ENCODE data around the gene BNC2. TPM values are rescaled to one million over a fixed set of nuclear protein-coding genes. Genes with fewer than 3 reads are reported as not detected.
A peak's percentile ranks its signal among the peaks of the same experiment; 100 is the strongest.

Gene BNC2
- total and polyA plus RNA-seq, 2 of the 4 experiments (the other 2 are of a cell fraction) = 15.5 to 45.2 TPM

DNA sequence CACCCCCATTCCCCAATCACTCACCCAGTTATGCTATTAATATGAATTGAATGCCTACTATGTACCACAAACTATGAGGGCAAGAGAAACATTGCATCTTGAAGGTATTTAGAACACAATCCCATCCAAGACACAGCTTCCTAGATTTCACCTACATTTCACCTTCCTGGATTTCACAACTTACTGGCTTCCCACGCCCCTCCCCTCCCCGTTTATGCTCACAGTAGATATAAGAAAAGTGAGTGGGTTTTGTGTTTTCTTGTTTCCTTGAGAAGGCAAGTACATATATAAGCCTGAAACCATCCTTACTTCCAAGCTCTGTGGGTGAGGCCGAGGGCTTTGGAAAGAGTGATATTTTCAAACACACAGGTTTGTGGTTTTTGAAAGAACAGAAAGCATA is 465.0 kb downstream of the BNC2 start:
- Histone ChIP-seq H3K27me3 (ENCODE audit: control insufficient read depth, insufficient read depth, low read length) (no peaks in the 10 kb centered on the region), H3K23ac (ENCODE audit: low read depth, low read length) (no peak overlapping the region), H4K91ac (ENCODE audit: insufficient read depth, low read depth, low read length) (no peak overlapping the region)

More for the DNA sequence above, 465.0 kb downstream of the BNC2 start:
- POLR2A ChIA-PET (ENCODE audit: unreplicated experiment) = no interaction called here
- no peaks in the 10 kb centered on the region for H3K79me1 ChIP-seq (ENCODE audit: low read depth in 1 of 2, low read length in 2 of 2)
- H3K27ac ChIP-seq (ENCODE audit: insufficient read depth, low read length) = no peak overlapping the region
- DNase-seq (no peak), ATAC-seq (ENCODE audit: low read depth) (no peak)
- in situ Hi-C loops (cut with MboI; ENCODE audit: low sequenced_read_pairs) = no loop called here
- no peak overlapping the region for H2AK5ac ChIP-seq (ENCODE audit: low read depth, low read length)
- dilution Hi-C loops (cut with HindIII; ENCODE audit: low sequenced_read_pairs, unreplicated experiment) = no loop called here
- H2AK9ac ChIP-seq (replicated peaks; ENCODE audit: low read depth, low read length, poor library complexity) = no peak overlapping the region
- H3K9ac ChIP-seq (ENCODE audit: low read depth, low read length) = no peak overlapping the region
- H3K4me2 ChIP-seq (ENCODE audit: low read depth, low read length) = no peak overlapping the region
- 0 out of 2 replicates have a peak, but pooled peaks have one; percentile 16 for TF ChIP-seq CEBPB (IDR thresholded peaks at IDR 0.05; ENCODE audit: low read depth, low read length)
- no peak for TF ChIP-seq MXI1 (IDR thresholded peaks at IDR 0.05; ENCODE audit: borderline replicate concordance, low read depth, low read length)
- TF ChIP-seq, protein P1, sequence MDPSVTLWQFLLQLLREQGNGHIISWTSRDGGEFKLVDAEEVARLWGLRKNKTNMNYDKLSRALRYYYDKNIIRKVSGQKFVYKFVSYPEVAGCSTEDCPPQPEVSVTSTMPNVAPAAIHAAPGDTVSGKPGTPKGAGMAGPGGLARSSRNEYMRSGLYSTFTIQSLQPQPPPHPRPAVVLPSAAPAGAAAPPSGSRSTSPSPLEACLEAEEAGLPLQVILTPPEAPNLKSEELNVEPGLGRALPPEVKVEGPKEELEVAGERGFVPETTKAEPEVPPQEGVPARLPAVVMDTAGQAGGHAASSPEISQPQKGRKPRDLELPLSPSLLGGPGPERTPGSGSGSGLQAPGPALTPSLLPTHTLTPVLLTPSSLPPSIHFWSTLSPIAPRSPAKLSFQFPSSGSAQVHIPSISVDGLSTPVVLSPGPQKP (IDR thresholded peaks at IDR 0.05; ENCODE audit: borderline replicate concordance, low read depth, low read length) = no peak
- H3K14ac ChIP-seq (replicated peaks; ENCODE audit: low read depth, low read length) = no peak overlapping the region
- intact Hi-C loops (cut with micrococcal nuclease) = no loop called here
- no peaks in the 10 kb centered on the region; the same call in 1 of the 2 replicates for H3K9me1 ChIP-seq (ENCODE audit: insufficient read depth, low read length)
- no peaks in the 10 kb centered on the region for H3K9me3 ChIP-seq (ENCODE audit: control insufficient read depth, insufficient read depth, low read length)
- 0 out of 2 replicates have a peak, but pooled peaks cover 3% of the 10 kb centered on the region for H3K4me1 ChIP-seq (ENCODE audit: control insufficient read depth, insufficient read depth, low read length)
- BruUV-seq (replicated peaks) = no TSS peak
- H3K56ac ChIP-seq (ENCODE audit: extremely low read depth, insufficient read depth, low read length) = no peak overlapping the region
- no peak overlapping the region for H2BK120ac ChIP-seq (ENCODE audit: low read depth, low read length)
- no peak overlapping the region for H4K5ac ChIP-seq (ENCODE audit: low read depth, low read length)
- no peak overlapping the region for H3K4ac ChIP-seq (ENCODE audit: low read depth, low read length)
- CTCF ChIA-PET = no interaction called here
- H3K36me3 ChIP-seq (ENCODE audit: control insufficient read depth, insufficient read depth, low read length) = no peaks in the 10 kb centered on the region
- no peak overlapping the region for H2BK15ac ChIP-seq (ENCODE audit: low read depth, low read length)
- no peaks in the 10 kb centered on the region for H4K20me1 ChIP-seq (ENCODE audit: insufficient read depth, low read length)
- no peak overlapping the region for H4K8ac ChIP-seq (ENCODE audit: low read depth in 2 of 2, low read length in 2 of 2)
- no peak overlapping the region for H2AFZ ChIP-seq (replicated peaks; ENCODE audit: low read length, poor library complexity)
- no peak overlapping the region for H3K4me3 ChIP-seq (ENCODE audit: insufficient read depth, low read depth, low read length)
- H3K18ac ChIP-seq (ENCODE audit: low read depth, low read length) = no peak overlapping the region
- H2BK5ac ChIP-seq (ENCODE audit: low read depth, low read length, poor library complexity, severe bottlenecking) = no peak overlapping the region
- WGBS, 2 experiments (ENCODE audit: extremely low coverage in 2 of 2, insufficient read length in 1 of 2) = no CpG with 5 or more reads among the region's 3 CpGs
- H2BK20ac ChIP-seq (ENCODE audit: low read depth, low read length) = no peak overlapping the region
